ENCODE results near the gene HEXD.

DNA sequence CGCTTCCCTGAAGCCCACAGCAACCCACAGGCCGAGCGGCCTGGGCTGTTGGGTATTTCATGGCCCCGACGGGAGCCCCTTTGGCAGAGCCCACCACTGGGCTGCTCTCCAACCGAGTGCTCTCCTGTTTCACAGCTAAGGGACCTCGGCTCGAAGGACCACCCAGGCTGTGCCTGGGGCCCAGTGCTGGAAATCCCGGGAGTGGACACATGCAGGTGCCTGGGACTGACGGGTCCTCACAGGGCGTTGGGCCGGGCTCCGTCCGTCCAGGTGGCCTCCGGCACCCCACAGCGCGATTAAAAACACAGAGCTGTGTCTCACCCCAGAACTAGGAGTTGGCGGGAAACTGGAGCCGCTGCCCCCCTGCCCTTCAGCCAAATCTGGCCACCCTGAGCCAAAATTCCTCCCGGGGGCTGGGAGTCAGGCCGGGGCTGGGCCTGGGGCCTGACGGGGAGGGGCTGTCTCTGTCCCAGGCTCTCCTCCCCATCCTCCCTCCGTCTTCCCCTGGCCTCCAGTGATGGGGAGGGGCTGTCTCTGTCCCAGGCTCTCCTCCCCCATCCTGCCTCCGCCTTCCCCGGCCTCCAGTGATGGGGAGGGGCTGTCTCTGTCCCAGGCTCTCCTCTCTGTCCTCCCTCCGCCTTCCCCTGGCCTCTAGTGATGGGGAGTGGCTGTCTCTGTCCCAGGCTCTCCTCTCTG lies 32.4 kb upstream of the HEXD start:
- TF ChIP-seq, protein P1, sequence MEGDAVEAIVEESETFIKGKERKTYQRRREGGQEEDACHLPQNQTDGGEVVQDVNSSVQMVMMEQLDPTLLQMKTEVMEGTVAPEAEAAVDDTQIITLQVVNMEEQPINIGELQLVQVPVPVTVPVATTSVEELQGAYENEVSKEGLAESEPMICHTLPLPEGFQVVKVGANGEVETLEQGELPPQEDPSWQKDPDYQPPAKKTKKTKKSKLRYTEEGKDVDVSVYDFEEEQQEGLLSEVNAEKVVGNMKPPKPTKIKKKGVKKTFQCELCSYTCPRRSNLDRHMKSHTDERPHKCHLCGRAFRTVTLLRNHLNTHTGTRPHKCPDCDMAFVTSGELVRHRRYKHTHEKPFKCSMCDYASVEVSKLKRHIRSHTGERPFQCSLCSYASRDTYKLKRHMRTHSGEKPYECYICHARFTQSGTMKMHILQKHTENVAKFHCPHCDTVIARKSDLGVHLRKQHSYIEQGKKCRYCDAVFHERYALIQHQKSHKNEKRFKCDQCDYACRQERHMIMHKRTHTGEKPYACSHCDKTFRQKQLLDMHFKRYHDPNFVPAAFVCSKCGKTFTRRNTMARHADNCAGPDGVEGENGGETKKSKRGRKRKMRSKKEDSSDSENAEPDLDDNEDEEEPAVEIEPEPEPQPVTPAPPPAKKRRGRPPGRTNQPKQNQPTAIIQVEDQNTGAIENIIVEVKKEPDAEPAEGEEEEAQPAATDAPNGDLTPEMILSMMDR (IDR thresholded peaks at IDR 0.05; ENCODE audit: low read depth, low read length, poor library complexity, severe bottlenecking): no peak
- TF ChIP-seq EZH2phosphoT487 (IDR thresholded peaks at IDR 0.05; ENCODE audit: borderline replicate concordance, low read length): no peak
